ENCODE results near the gene ZFYVE21.

ZFYVE21 gene

GRCh38 chr14:103725001-103725682, 9.5 kb downstream of the ZFYVE21 start:
- DNase-seq (ENCODE audit: low spot score) = no peak

GRCh38 chr14:103725739-103726395, 10.3 kb downstream of the ZFYVE21 start:
- no peak for DNase-seq (ENCODE audit: low spot score)

GRCh38 chr14:103726474-103726873, 10.9 kb downstream of the ZFYVE21 start:
- DNase-seq (ENCODE audit: low spot score) = no peak

- no peak for DNase-seq (ENCODE audit: low spot score)
Observed at GRCh38 chr14:103727313-103727980, 11.8 kb downstream of the ZFYVE21 start.

- DNase-seq (ENCODE audit: low spot score) = no peak
Observed at GRCh38 chr14:103728141-103728540, 12.5 kb downstream of the ZFYVE21 start.

GRCh38 chr14:103728721-103729120, 13.1 kb downstream of the ZFYVE21 start:
- DNase-seq (ENCODE audit: low spot score) = no peak

GRCh38 chr14:103729496-103730448, 14.2 kb downstream of the ZFYVE21 start:
- DNase-seq (ENCODE audit: low spot score) = no peak

- no peak for DNase-seq (ENCODE audit: low spot score)
Observed at GRCh38 chr14:103730490-103731035, 15.0 kb downstream of the ZFYVE21 start.

GRCh38 chr14:103731481-103731880, 15.9 kb downstream of the ZFYVE21 start:
- no peak for DNase-seq (ENCODE audit: low spot score)

- no peak for DNase-seq (ENCODE audit: low spot score)
Observed at GRCh38 chr14:103731916-103732867, 16.6 kb downstream of the ZFYVE21 start.

GRCh38 chr14:103732868-103733620, 17.4 kb downstream of the ZFYVE21 start:
- no peak for DNase-seq (ENCODE audit: low spot score)

GRCh38 chr14:103733651-103734050, 18.0 kb downstream of the ZFYVE21 start:
- DNase-seq (ENCODE audit: low spot score) = no peak

- no peak for DNase-seq (ENCODE audit: low spot score)
Observed at GRCh38 chr14:103734081-103734888, 18.7 kb downstream of the ZFYVE21 start.

GRCh38 chr14:103735022-103735421, 19.4 kb downstream of the ZFYVE21 start:
- no peak for DNase-seq (ENCODE audit: low spot score)

GRCh38 chr14:103735439-103735814, 19.8 kb downstream of the ZFYVE21 start:
- no peak for DNase-seq (ENCODE audit: low spot score)

- DNase-seq (ENCODE audit: low spot score) = no peak
Observed at GRCh38 chr14:103735815-103736545, 20.4 kb downstream of the ZFYVE21 start.

- no peak for DNase-seq (ENCODE audit: low spot score)
Observed at GRCh38 chr14:103736546-103737431, 21.2 kb downstream of the ZFYVE21 start.
